Stimulated activated CD4-positive, alpha-beta T cell treated with anti-CD3 and anti-CD28 coated beads, TNF-alpha, amount 100 ng/mL, for 24 hours (primary cell): ENCODE measurements around the gene CA10.

ENCODE experiments used
- DNase-seq, 3 experiments: peaks; one replicate each; pipeline ENCODE4 v3.0.0-alpha.2; 2020; ENCODE audit warnings: low read depth in 3 of 3

CA10 gene

DNA sequence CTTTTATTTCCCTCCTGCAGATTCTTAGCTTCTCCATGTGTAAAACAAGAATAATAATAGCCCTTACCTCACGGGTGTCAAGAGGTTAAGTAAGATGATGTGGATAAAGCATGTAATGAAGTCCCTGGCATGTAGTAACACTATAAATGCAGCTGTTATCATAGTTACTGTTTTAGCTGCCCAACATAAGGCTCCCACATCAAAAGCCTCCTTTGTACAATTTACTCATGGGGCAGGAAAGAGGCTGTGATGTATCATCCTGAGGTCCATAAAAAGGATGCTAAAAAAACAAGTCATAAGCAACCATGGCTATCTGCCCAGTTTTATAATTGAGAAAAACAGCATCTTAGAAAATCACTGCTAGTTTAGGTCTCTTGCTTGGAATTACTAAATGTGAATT lies 339.7 kb downstream of the CA10 start:
- DNase-seq, result no peak

DNA sequence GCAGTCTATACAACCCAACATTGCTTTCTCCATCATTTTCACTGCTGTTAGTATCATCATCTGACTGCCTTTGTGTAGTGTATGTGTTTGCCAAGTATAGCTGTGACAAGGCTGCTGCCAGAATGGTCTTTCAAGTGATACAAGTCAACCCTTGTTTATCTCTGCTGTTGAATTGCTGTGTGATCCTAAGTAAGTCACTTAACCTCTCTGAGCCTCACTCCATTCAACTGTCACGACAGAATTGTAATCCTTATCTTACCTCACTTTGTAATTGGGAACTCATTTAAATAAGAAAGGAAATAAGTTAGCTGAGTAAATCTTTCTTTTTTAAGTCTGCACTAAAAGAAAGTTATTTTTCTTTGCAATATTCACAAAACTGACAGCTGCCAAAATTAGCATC lies 340.6 kb downstream of the CA10 start:
- DNase-seq, result no peak

DNA sequence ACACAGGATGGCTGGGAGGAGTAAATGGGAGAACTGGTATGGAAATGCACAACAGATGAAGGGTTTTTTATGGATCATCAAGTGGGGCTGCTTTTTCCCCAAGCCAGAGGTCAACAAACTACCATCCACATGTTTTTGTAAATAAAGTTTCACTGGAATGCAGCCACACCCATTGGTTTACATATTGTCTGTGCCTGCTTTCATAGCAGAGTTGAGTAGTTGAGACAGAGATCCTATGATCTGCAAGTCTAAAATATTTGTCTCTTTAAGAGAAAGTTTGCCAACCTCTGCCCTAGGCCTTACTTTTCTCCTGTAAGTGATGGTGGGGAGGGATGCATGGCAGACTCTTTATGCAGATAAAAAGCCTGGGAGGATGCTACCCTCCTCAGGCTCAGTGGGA lies 341.4 kb downstream of the CA10 start:
- no peak for DNase-seq

DNA sequence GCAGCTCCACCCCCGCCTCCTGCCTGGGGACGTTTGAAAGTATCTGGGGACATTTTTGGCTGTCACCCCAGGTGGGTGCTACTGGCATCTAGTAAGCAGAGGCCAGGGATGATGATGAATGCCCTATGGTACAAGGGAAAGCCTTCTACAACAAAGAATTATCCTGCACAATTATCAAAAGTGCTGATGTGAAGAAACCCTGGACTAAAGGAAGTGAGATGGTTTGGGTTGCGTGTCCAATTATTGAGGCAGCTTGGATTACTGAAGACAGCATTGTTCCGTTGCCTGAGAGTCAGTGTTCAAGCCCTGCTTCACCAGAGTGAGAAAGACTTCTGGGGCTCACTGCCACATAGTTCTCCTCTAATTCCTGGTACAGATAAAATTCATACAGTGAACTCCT lies 343.4 kb downstream of the CA10 start:
- DNase-seq, result no peak

DNA sequence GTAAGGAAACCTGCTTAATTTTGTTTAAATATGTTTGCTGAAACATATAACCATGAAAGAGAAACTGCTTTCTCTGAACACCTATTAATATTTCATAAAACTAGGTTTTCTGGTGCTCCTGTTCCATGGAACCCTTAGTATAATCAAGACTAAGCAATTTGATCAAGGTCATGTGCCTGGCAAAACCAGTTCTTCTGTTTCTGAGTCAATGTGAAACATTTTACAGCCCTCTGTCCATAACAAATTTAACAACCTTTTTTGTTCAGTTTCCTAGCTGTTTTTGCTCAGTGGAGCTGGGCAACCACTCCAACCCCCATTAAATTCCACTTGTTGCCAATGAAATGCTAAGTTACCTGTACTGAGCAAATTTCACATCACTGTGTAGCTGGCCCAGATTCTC lies 344.0 kb downstream of the CA10 start:
- DNase-seq, result no peak

DNA sequence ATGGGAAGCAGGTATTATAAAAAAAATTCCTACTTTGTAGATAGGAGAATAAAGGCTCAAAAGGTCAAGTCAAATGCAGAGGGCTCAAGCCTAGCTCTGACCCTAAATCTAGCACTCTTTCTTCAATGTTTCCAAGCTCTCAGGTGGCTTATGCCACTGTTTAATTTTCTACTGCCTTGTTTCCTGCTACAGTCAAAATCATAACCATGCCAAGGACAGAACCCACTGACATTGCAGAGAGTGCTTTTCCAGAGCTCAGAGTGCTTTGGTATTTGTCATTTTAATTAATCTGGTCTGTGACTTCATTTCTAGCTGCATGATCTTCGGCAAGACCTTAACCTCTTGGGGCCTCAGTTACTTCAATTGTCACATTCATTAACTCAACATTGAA lies 344.7 kb downstream of the CA10 start:
- no peak for DNase-seq

DNA sequence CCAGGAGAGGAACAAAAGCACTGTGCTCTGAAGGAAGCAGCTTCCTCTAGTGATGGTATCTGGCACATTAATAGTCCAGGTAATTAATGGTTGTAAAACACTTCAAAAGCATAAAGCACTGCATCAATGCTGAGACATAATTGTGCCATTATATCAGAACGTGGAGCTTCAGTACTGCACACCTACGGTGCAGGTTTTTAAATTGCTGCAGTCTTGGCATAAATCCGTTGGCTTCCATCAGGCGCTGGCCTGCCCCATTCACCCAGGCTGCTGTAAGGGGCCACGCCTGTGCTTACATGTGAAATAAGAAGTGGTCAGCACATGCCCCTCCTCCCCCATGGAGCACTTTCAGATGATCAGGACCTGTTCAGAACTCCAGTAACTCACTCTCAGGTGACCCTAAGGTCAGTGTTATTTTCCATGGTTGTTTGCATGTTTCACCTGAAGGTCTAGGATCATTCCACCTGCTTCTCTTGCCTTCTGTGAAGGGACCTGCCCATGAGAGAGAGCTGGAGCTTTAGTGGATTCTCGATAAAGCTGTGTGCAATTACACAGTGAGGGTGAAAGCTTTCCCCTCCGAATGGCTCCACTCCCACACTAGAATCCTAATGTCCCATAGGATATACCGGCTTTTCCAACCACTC lies 345.3 kb downstream of the CA10 start:
- no peak for DNase-seq

DNA sequence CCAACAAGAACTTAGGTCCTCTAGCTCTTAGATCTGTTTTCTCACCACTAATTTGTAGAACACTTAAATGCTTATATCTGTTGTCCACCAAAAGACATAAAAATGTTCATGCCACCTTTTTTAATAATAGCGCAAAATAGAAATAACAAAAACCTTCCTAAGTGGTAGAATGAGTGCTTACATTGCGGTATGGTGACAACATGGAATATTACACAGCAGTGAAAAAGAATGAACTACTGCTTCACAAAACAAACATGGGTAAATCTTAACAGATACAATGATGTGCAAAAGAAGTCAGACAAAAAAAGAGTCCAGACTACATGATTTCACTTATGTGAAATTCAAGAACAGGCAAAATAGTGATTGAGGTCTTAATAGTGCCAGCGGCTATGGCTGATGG lies 351.1 kb downstream of the CA10 start:
- no peak for DNase-seq

DNA sequence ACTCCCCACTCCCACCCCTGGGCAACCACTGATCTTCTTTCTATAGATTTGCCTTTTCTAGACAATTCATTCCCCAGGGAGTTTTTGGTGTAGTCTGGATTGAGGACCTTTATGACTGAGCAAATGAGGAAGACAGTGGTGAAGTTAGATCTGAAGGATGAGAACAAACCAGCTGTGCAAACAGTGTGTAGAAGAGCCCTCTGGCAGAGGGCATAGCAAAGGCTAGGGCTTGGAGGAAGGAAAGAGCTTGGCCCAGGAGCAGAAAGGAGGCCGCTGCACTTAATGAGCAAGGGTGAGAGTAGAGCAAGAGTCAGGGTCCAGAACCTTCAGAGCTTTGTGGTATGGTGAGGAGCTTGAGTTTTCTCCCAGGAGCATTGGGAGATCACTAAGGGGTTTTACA lies 352.7 kb downstream of the CA10 start:
- DNase-seq, result no peak

DNA sequence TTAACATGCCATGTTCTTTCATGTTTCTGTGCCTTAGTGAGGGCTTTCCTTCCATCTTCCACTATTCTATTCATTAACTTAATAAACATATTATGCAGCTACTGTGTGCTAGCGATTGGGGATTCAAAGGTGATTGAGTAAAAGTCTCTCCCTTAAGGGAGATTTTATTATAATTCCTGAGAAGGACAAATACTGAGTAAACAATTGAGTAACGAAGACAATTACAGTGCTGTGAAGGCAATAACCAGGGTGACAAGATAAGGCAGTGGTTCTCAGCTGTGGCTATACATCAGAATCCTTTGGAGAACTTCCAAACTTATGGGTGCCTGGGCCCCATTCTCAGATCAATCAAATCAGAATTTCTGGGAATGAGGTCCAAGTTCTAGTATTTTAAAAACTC lies 353.3 kb downstream of the CA10 start:
- DNase-seq, result no peak

DNA sequence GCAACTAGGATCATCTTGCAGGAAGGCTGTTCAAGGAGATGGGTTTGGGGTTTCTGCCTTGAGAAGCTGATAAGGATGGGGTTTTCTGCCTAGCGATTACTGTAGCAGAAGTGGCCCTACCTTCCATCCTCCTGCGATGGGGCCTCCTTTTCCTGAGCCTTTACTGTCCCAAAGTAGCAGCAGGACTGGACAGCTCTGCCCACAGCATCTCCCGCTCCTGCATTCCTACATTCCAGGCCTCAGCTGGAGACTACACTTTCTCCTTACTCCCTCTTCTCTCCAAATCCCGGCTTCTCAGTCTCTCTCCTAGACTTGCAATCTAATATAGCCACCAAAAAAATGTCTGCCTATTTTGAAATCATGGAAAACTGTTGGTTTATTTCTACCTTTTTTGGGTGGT lies 355.4 kb downstream of the CA10 start:
- no peak for DNase-seq

DNA sequence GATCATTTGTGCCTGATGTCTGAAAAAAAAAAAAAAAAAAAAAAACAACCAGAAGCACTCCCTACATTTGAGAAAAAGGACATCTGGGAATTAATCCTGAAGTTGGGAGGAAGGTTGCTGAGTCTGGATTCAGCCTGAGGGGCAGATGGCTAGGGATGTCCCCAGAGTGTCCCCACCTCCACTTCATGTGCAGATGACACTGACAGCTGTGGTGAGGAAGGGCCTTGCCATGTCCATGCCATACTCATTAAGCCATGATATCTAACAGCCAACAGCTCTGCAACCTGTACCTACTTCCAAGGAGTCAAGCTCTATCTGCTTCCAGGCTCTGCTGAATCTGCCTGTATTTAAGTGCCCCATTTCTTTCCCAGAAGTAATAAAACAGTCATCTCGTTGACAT lies 356.0 kb downstream of the CA10 start:
- no peak for DNase-seq

DNA sequence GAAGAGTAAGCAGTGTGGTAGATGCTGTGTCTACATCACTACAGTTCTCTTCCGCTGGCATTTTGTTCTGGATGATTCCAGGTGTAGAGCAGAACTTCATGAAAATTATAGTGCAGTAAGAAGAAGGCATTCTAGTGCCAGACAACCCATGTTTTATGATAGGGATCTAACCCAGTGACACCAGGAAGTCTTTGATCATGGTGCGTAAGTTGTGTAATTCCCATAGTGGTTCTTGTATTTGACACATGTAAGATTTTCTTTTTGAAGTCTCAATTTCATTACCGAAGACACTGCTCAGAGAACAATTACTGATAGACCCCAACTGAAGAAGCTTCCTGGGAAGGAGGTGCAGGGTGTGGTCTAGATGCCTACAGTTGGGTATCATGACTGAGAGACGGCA lies 356.9 kb downstream of the CA10 start:
- DNase-seq, result no peak

DNA sequence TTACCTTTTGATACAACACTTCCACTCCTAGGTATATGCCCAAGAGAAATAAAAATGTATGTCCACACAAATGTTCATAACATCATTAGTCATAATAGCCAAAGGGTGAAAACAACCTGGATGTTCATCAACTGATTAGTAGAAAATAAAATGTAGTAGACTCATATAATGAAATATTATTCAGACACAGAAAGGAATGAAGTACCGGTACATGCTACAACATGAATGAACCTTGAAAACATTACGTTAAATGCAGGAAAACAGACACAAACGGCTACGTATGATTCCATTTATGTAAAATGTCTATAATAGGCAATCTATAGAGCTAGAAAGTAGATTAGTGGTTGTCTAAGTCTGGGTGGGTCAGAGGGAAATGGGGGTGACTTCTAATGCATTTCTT lies 358.5 kb downstream of the CA10 start:
- no peak for DNase-seq

DNA sequence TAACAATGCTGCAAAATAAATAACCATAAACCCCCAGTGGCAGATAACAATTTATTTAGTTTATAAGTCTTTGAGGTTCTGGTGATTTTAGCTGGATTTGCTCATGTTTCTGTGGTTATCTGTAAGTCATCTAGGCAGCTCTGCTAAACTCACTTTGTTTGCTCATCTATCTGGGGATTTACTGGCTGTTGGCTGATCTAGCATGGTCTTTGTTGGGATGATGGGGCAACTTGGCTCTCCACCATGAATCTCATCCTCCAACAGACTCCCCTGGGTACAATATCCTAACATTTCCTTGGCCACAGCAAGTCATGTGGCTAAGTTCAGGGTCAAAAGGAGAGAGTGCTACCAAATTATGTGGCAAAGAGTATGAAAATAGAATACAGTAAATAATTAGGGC lies 359.3 kb downstream of the CA10 start:
- no peak for DNase-seq

DNA sequence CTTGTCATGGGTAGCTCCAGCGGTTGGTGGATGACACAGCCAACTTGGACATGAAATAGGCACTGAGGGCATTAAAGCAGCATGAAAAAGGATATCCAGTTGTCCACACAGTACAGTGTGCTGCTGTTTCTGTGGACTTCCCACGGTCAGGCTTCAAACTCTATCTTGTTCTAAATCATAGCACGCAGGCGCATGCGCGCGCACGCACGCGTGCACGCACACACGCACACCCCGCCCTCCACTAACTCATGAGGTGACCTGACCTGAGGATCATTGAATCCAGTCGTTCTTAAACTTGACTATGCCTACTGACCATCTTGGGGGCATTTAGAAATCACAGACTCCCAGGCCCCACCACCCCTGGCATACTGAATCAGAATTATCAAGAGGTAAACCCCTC lies 361.4 kb downstream of the CA10 start:
- no peak for DNase-seq

DNA sequence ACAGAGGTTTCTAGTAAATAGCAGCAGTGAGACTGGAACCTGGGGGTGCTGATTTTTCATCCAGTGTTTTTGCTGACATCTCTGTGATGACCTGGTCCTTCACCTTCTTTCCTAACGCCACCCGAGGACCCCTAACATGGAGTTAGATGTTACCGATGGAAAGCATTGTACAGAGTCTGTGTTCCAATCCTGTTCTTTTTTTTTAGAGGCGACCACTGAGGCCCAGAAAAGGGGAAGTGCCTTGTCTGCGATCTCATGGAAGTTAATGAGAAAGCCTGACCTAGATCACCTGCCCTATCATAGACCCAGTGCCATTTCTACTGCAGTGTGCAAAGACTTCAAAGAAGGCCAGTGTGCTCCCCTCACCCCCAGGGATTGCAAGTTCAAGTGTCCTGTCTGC lies 362.5 kb downstream of the CA10 start:
- no peak for DNase-seq

DNA sequence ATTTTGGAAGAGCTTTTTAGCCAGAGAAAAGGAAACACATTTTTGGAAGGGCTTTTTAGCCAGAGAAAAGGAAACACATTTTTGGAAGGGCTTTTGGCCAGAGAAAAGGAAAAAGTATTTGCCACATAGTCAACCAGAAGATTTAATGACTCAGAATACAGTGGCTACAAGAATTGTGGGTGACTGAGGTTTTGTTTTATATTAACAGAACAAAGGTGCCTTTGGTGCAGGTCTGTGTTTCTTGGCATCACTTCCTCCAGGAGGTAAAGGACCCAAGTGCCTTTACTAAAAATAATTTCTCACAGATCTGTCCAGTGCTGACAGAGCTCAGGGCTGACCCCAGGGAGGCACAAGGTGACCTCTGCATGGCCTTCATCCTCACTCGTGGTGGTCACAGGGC lies 363.1 kb downstream of the CA10 start:
- no peak for DNase-seq

DNA sequence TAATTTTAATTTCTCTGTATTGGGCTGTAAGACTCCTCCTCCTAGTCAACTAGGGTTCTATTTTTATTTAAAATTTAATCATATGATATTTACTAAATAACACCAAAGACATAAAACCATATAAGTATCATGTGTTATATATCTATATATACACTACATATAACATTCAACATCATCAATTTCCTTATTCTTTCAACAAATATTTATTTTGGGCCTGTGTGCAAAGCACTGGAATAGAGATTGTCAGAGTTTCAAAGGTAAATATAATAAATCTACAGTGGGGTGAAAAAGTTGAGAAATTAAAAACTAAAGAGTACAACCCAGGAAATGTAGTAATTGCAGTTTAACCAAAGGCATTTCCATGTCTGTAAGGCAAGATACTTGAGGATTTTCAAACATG lies 364.0 kb downstream of the CA10 start:
- no peak for DNase-seq

DNA sequence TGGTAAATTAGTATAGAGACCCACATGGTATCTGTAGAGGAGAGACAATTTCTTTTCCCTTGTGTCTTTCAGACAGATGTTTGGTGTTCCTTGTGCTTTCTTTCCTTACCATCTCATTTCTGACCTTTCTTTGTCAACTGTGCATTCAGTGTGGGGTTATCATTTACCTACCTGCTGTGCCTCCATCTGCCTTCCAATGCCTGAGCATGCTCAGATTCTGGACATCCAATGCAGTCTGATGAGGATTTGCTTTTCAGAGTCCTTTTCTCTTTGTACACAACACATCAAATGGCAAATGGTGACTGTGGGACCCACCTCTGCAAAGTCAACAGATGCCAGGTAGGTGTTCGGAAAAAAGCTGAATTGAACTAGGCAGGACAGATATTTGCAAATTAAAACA lies 364.8 kb downstream of the CA10 start:
- DNase-seq, result no peak

DNA sequence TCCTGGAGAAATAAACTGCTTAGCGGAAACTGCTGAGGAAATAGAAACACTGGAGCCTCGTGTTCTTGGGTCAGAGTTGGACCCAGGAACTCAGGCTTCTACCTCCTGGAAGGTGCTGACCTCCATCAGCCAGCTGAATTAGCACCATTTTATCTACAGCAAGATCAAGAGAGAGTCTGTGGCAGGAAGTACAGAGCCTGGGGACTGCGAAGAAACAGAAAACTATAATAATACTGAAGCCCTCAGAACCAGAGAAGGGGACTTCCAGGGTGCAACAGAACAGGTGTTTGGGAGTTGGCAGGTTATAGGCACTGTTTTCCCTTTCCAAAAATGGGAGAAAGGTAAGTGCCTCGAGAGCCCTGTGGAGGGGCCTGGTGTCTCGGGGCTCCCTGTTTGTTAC lies 379.7 kb downstream of the CA10 start:
- no peak for DNase-seq

DNA sequence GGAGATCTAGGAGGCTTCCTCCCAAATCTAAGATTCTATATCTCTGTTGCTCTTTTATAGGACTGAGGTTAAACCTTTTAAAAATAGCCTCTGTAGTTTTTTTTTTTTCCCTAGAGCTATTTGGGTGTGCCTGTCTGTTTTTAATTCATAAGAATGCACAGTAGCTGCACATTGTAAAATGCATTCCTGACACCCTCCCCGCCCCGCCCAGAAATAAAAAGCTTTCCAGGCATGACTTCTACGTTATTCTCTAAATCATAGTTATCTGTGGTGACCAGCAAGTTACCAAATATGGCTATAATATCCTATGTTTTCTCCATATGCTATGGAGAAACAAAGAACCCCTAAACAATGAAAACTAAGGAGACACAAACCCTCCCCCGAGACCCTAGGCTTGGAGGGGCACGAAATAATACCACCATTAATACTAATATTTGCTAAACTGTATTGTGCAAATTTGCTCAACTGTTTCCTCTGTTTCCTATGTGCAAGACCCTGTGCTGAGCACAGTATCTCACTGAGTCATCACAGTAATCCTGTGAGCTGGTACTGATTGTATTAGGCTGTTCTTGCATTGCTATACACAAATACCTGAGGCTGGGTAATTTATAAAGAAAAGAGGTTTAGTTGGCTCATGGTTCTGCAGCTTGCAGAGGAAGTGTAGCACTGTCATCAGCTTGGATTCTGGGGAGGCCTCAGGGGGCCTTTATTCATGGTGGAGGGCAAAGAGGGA lies 388.3 kb downstream of the CA10 start:
- DNase-seq, result no peak

DNA sequence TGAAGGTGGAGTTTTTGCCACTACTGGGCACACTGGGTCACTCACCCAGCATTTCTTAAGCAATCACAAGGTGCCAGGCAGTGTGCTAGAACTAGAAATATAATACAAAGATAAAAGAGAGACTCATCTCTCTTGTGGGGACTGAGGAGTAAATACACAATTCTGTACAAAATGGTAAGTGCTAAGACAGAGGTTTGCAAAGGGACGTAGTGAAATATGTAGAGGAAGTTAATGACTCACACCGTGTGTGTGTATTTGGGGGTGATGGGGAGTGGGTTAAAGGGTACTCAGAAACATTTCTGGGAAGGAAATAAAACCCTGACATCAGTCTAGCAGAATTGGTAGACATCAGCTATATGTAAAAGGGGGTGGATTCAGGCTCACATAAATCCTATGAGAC lies 389.3 kb downstream of the CA10 start:
- no peak for DNase-seq

DNA sequence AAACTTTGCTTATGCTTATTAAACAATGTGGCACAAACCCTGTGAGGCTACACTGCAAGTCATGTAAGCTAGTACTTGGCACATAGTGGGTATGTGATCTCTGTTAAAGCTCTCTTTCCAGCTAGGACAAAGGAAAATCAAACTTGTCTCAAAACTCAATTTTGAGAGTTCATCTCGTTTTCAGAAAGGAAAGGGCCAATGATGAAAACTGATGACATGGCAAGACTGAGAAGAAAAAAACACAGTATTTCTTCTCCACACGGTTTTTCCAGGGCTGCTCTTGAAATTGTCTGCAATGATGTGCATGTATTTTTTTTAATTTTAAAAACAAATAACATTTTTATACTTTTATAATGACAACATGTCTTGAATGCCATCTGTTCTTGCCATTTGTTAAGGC lies 389.8 kb downstream of the CA10 start:
- DNase-seq, result no peak
